Stimulated activated naive CD4-positive, alpha-beta T cell (primary cell): ENCODE data around the gene PAK1IP1.
"Not testable (repeated sequence)": the region's sequence is repeated elsewhere in the genome, so short reads cannot be mapped to it uniquely, and the experiment has no call there.

ENCODE experiments used
- DNase-seq, 6 experiments: peaks; one replicate each; lab custom pipeline; 2025; lab: John Stamatoyannopoulos, UW

PAK1IP1 gene, protein sequence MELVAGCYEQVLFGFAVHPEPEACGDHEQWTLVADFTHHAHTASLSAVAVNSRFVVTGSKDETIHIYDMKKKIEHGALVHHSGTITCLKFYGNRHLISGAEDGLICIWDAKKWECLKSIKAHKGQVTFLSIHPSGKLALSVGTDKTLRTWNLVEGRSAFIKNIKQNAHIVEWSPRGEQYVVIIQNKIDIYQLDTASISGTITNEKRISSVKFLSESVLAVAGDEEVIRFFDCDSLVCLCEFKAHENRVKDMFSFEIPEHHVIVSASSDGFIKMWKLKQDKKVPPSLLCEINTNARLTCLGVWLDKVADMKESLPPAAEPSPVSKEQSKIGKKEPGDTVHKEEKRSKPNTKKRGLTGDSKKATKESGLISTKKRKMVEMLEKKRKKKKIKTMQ

GRCh38 chr6:10694302-10695085 lies at the start of gene PAK1IP1, which contains the start of gene C6orf52:
Gene PAK1IP1, plus strand, starts transcription at chr6:10694972. Its CDS starts 14 bp downstream, at chr6:10694986.
Gene C6orf52, minus strand, starts transcription at chr6:10694616. Its CDS starts 7,066 bp downstream, at chr6:10687550.
- peak; percentile 86 to 100 (median 95) for DNase-seq

GRCh38 chr6:10655508-10656055 lies 39.2 kb upstream of the PAK1IP1 start:
- peak in 1 of 6 experiments; percentile 14 for DNase-seq

- DNase-seq = no peak
Observed at GRCh38 chr6:10658910-10659698, 35.7 kb upstream of the PAK1IP1 start.

DNA sequence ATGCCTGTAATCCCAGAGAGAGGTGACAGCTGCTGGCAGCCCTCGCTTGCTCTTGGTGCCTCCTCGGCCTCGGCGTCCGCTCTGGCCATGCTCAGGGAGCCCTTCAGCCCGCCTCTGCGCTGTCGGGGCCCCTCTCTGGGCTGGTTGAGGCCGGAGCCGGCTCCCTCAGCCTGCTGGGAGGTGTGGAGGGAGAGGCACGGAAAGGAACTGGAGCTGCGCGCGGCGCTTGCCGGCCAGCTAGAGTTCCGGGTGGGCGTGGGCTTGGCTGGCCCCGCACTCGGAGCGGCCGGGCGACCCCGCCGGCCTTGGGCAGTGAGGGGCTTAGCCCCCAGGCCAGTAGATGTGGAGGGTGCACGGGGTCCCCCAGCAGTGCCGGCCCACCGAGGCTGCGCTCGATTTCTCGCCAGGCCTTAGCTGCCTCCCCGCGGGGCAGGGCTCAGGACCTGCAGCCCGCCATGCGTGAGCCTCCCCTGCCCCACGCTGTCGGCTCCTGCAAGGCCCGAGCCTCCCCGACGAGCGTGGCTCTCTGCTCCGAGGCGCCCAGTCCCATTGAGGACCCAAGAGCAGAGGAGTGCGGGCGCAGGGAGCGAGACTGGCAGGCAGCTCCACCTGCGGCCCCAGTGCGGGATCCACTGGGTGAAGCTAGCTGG lies 34.9 kb upstream of the PAK1IP1 start:
- no peak for DNase-seq

DNA sequence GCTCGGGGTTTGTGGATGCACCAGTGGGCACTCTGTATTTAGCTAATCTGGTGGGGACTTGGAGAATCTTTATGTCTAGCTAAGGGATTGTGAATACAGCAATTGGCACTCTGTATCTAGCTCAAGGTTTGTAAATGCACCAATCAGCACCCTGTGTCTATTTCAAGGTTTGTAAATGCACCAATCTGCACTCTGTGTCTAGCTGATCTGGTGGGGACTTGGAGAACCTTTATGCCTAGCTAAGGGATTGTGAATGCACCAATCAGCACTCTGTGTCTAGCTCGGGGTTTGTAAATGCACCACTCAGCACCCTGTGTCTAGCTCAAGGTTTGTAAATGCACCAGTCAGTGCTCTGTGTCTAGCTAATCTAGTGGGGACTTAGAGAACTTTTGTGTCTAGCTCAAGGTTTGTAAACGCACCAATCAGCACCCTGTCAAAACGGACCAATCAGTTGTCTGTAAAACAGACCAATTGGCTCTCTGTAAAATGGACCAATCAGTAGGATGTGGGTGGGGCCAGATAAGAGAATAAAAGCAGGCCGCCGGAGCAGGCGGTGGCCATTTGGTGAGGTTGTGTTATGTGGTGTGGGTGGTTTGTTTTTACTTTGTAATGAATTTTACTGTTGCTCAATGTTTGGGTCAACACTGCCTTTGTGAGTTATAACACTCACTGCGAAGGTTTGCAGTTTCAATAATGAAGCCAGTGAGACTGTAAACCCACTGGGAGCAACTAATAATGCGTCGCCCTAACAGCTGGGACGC lies 34.2 kb upstream of the PAK1IP1 start:
- not testable (repeated sequence) for DNase-seq

- no peak for DNase-seq
Observed at GRCh38 chr6:10662207-10662606, 32.6 kb upstream of the PAK1IP1 start.

DNA sequence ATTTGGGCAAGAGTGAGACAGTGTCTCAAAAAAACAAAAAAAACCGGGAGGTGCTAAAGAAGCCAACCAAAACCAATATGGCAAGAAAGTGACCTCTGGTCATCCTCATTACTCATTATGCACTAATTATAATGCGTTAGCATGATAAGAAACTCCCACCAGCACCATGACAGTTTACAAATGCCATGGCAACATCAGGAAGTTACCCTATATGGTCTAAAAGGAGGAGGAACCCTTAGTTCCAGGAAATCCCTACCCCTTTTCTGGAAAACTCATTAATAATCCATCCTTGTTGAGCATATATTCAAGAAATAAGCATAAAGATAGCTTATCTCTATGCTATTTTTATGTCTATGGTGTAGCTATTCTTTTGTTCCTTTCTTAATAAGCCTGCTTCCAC lies 32.0 kb upstream of the PAK1IP1 start:
- DNase-seq = no peak

GRCh38 chr6:10665595-10665994 lies 29.2 kb upstream of the PAK1IP1 start:
- not testable (repeated sequence) for DNase-seq

GRCh38 chr6:10668126-10668917 lies 26.4 kb upstream of the PAK1IP1 start:
- no peak for DNase-seq

- no peak for DNase-seq
Observed at GRCh38 chr6:10676403-10676802, 18.4 kb upstream of the PAK1IP1 start.

GRCh38 chr6:10678456-10678855 lies 16.3 kb upstream of the PAK1IP1 start:
- no peak for DNase-seq

GRCh38 chr6:10681795-10682194 lies 13.0 kb upstream of the PAK1IP1 start:
- no peak for DNase-seq

GRCh38 chr6:10682355-10682988 lies 12.3 kb upstream of the PAK1IP1 start:
- DNase-seq = no peak

DNA sequence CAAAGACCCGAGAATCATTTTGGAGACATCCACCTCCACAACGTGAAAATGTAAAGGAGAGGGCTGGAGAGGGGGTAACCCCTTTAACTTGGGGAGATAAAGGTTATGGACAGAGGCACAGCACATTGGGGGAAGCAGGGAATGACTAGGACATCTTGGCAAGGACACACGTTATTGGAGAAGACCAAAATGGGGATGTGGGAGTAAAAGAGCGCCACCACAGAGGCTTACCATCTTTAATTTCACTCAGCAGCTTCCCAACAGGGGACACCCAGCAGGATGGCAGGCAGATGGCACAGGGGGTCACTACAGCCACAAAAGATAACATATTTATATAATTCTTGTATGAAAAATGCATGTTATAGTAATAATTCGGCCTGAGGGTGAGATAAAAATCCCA lies 10.2 kb upstream of the PAK1IP1 start:
- DNase-seq = no peak

DNA sequence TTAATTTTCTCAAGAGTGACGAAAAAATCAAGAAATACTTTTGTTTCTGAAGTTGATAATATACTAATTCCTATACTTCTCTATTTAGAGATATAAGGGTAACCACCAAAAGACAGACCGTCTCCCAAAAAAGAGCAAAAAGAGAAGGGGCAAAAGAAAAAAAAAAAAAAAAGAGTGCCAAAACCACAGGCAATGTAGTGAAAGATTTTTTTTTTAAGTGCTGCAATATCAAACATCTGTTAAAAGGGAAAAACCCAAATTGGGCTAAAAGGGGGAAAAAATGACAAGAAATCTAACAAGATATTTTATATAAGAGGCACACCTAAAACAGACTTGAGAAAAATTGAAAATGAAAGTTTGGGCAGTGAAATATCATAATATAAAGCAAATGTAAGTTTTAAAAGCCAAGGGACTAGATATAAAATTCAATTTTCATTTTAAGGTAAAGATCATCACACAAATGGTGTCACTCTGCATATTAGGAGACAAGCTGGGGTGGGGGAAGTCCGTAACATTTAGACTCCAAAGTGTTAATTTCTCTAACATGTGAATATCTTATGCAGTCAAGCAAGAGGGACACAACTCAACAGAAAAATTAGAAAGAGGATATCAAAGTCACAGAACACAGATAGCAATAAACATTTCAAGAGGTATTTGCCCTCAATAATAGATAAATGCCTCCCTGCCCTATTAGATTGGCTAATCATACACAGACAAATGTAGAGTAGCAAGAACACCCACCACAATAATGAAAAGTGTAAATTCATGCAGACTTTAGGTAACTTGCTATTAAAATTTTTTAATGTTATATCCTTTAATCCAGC lies 9.5 kb upstream of the PAK1IP1 start:
- no peak for DNase-seq

DNA sequence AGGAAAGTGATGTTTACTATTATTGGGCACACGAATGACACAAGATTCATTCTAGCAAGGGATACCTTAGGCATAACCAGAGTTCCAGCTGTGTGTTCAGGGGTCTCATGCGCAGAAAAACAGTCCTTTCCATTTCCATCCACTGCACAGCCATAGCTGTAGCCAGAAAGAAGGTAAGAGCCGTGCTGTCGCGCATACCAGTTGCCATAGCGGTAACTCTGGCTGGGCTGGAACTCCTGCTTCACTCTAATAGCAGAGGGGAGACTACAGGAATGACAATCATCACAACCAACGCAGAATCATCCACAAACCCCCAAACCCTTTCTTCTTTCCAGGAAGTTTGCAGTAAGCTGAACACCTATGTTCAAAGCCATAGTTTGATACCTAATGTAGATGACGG lies 7.9 kb upstream of the PAK1IP1 start:
- DNase-seq = no peak

GRCh38 chr6:10687582-10687981 lies 7.2 kb upstream of the PAK1IP1 start:
- DNase-seq = no peak

DNA sequence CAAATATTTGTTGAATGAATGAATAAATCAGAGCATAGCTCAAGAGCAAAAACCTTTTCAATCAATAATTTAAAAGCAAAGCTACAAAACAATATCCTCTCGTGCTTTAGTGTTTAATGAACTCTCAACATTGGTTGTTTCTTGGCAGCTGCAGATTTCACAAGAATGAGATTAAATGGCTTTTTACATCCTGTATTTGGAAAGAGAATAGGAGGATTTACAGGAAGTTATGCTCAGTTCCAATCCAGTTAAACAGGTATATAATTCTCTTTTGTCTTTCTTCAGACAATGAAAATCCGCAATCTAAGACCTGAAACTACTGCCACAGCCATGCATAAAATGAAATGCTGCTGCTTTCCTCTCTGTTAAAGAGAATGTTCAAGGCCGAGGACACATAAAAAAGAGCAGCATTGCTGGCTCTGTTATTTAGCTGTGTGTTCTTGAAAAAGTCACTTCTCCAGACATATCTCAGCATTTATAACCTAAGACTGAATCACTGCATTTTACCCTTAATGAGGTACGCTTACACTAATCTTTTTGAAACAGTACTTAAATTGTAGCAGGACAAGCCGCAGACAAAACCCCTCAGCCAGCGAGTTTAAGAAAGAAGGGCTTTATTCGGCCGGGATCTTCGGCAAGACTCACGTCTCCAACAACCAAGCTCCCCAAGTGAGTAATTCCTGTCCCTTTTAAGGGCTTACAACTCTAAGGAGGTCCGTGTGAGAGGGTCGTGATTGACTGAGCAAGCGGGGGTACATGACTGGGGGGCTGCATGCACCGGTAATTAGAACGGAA lies 3.9 kb upstream of the PAK1IP1 start:
- no peak for DNase-seq
